Stimulated activated CD4-positive, alpha-beta T cell treated with anti-CD3 and anti-CD28 coated beads, Interleukin-15, amount 100 ng/mL, for 48 hours (primary cell): ENCODE data around the gene SPO11.

Experiments
- DNase-seq, 2 donors: peaks; one replicate each; pipeline ENCODE4 v3.0.0-alpha.2; 2020; ENCODE audit warnings: low read depth in 2 of 2

Gene SPO11

GRCh38 chr20:57329608-57330221 lies at the start of gene SPO11:
Gene SPO11 (plus strand): TSS chr20:57329803. CDS start chr20:57329868, 65 bp downstream.
- DNase-seq: no peak

GRCh38 chr20:57280221-57280620 lies 49.4 kb upstream of the SPO11 start:
- DNase-seq: no peak

- DNase-seq: no peak
These were observed 47.7 kb upstream of the SPO11 start for GRCh38 chr20:57281900-57282299.

GRCh38 chr20:57282670-57283361 lies 46.8 kb upstream of the SPO11 start:
- no peak for DNase-seq

- no peak for DNase-seq
These were observed 45.7 kb upstream of the SPO11 start for GRCh38 chr20:57283860-57284259.

- DNase-seq: no peak
These were observed 42.4 kb upstream of the SPO11 start for GRCh38 chr20:57287007-57287880.

GRCh38 chr20:57287901-57288300 lies 41.7 kb upstream of the SPO11 start:
- DNase-seq: no peak

- no peak for DNase-seq
These were observed 40.8 kb upstream of the SPO11 start for GRCh38 chr20:57288651-57289277.

- no peak for DNase-seq
These were observed 40.0 kb upstream of the SPO11 start for GRCh38 chr20:57289391-57290177.

- no peak for DNase-seq
These were observed 39.5 kb upstream of the SPO11 start for GRCh38 chr20:57290178-57290484.

- DNase-seq: no peak
These were observed 38.6 kb upstream of the SPO11 start for GRCh38 chr20:57291003-57291402.

GRCh38 chr20:57291694-57292093 lies 37.9 kb upstream of the SPO11 start:
- no peak for DNase-seq

GRCh38 chr20:57292611-57293010 lies 37.0 kb upstream of the SPO11 start:
- no peak for DNase-seq

- DNase-seq: no peak
These were observed 35.6 kb upstream of the SPO11 start for GRCh38 chr20:57293995-57294394.

- no peak for DNase-seq
These were observed 35.1 kb upstream of the SPO11 start for GRCh38 chr20:57294550-57294949.

GRCh38 chr20:57298457-57298856 lies 31.1 kb upstream of the SPO11 start:
- DNase-seq: no peak

GRCh38 chr20:57301026-57301425 lies 28.6 kb upstream of the SPO11 start:
- no peak for DNase-seq

- no peak for DNase-seq
These were observed 22.9 kb upstream of the SPO11 start for GRCh38 chr20:57306747-57307146.

GRCh38 chr20:57308451-57309271 lies 20.9 kb upstream of the SPO11 start:
- DNase-seq: no peak

GRCh38 chr20:57309544-57310115 lies 20.0 kb upstream of the SPO11 start:
- DNase-seq: no peak
